Germinal center (tissue), 1 donor: Measurements from ENCODE around the gene CORO2B.
"Not testable (repeated sequence)": the region's sequence is repeated elsewhere in the genome, so short reads cannot be mapped to it uniquely, and the experiment has no call there.

Experiments
- DNase-seq: peaks from one replicate; pipeline ENCODE4 v3.0.0; 2012; ENCODE audit warnings: mixed read lengths, low spot score

Gene CORO2B

DNA sequence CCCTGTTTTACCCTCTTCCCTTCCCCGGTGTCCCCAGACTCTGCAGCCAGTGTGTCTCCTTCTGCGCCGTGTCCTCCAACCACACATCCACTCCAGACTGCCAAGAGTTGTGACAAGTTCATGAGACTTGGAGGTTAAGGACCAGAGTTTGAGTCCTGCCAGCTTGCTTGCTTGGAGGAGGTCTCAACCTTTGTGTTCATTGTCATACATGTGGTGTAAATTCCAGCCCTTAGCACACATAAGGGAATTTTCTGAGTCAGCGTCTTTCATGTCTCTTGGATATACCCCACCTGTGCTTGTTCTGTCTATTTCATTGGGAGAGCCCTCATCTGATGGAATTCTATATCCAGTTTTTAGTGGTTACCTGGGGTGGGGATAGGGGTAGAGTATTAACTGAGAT is 13.3 kb downstream of the CORO2B start:
- no peak for DNase-seq

DNA sequence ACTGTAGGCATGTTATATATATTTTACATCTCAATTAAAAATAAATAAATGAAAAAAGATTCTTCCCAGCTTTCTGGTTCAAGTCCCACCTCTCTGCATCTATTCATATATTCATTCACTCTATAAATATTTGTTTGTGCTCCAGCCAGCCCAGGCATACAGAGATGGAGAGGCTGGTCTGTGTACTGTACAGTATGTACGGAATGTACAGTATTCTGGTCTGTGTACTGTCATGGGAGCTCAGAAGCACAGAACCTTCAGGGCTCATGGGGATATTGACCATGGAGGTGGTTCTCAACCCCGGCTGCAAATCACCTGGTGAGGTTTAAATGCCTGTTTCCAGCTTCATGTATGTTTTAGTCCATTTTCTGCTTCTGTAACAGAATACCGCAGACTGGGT is 13.8 kb downstream of the CORO2B start:
- no peak for DNase-seq

DNA sequence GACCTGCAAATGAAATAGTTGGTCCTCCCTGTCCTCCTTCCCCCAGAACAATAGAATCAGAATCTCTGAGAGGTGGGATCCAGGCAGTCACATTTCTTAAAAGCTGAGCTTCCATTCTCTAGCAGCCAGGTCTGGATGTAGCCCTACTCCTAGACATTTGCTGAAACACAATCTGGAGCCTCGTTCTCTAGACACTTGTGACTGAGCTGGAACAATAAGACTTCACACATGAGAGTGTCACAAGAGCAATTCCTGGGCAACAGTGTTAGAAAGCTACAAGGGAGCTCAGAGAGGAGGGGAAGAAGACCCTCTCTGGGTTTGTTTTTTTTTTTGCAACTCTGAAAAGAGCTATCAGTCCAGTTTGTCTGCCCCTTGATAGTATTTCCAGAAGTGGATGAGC is 14.5 kb downstream of the CORO2B start:
- no peak for DNase-seq

DNA sequence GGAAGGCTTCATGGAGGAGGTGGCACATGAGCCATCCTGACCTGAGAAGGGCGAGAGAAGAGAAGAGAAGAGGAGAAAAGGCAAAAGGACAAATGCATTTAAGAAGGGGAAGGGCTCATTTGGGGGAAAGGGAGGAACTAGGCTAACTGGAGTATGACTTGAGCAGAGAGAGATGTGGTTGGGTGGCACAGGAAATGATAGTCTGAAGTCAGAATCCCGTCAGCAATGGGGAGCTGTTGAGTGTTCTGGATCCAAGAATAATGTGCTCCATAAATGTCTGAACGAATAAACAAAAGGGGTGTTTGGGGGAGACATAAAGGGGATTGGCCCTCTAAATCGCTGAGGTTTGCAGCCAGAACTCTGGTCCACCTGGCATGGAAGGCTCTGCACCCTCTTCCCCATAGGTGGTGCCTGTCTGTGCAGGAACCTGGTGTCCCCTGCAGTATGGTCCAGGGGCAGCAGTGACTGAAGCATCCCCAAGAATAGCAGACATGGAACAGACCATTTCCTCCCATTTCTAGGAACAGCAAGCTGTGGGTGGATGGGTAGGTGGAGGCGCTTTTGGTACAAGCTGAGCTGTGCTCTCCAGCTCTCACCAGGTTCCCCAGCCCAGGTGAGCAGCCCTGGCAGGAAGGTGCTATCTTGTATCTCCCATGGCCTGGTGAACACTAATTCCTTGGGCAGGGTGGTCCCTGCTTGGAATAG is 15.2 kb downstream of the CORO2B start:
- no peak for DNase-seq

DNA sequence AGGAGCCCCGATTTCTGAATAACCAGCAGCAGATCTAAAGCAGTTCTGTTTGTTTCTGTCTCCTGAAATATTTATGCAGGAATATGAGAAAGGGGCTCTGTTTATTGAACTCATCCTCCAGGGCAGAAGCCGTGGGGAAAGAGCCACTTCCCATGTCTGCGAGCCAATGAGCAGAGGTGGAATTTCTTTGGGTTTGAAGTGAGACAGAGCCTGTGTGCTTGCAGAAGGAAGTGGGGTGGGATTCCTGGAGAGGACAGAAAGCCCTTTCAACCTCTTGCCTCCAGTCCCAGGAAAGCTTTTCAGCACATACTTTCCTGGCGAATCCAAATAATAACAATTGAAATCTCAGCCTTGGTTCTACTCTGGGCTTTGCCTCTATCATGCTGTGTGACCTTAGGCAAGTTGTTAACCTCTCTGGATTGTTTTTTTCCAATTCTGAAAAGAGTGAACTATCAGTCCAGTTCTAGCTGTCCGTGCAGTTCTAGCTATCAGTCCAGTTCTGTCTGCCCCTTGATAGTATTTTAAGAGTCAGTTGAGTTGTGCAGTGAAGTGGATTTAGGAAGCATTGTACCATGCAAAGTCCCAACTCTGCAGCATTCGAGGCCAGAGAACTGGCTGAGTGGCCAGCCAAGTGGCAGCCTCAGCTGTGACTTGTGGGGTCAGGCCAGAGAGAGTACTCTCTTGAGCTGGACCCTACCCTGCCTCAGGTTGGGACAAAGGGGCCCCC is 15.9 kb downstream of the CORO2B start:
- no peak for DNase-seq

DNA sequence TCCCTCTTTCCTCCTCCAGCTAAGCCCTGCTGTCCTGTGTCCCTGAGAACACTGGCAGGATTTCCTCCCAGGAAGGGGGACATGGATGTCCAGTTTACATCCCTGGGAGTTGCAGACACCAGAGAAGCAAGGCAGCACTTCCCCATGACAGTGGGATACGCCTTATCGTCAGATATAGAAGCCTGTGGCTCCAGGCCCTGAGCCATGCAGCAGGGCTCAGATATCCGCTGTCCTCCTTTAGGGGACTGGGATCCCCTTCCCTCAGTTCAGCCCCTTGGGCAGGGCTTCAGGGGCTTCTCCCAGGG is 16.4 kb downstream of the CORO2B start:
- no peak for DNase-seq

DNA sequence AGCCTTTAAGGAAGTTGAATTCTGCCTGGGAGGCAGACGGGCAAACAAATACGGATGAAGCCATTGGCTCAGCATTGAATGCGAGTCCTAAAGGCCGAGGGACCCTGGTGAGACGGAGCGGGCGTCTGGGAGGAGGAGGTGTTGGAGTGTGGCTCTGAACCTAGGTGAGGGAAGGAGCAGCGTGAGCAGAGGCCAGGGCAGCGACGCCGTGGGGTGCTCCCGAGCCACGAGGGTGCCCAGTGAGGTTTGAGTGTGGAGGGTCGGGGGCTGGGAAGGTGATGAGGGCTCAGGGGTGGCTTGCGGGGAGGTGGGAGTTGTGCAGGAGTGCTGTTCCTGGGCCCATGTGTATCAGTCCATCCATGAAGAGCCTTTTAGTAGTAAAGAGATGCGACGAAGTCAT is 17.0 kb downstream of the CORO2B start:
- no peak for DNase-seq

DNA sequence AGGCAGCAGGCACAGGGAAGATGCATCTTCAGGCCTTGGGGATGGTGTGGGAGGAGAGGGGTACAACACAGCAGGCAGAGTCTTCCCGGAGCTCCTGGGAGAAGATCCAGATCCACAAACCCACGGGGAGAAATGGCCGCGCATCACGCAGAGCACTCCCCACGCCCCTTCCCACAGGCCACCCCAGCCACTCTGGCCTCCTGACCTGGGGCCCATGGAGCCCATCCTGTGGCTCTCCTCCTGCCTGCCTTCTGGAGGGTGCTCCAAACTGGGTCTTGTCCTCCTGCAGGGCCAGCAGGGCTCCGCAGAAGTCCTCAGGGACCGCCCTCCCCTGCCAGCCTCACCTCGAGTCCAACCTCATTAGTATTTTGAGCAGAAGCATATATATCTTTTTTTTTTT is 17.9 kb downstream of the CORO2B start:
- DNase-seq, result no peak

DNA sequence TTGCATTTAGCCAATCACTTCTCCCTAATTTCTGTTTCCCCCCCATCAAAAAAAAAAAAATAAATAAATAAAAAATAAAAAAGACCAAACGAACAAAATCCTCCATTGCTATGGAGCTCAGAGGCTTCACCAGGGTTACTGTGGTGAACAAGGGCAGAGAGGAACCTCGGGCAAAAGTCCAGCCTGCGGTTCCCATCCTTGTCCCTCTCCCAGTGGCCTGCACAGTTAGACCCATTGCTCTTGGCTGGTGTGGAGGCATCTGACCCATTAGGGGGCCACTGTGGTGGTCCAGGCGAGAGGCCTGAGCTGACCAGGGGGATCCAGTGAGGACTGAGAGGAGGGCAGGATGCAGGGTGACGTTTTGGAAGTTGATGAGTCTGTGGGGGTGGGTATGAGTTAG is 18.8 kb downstream of the CORO2B start:
- DNase-seq, result no peak

DNA sequence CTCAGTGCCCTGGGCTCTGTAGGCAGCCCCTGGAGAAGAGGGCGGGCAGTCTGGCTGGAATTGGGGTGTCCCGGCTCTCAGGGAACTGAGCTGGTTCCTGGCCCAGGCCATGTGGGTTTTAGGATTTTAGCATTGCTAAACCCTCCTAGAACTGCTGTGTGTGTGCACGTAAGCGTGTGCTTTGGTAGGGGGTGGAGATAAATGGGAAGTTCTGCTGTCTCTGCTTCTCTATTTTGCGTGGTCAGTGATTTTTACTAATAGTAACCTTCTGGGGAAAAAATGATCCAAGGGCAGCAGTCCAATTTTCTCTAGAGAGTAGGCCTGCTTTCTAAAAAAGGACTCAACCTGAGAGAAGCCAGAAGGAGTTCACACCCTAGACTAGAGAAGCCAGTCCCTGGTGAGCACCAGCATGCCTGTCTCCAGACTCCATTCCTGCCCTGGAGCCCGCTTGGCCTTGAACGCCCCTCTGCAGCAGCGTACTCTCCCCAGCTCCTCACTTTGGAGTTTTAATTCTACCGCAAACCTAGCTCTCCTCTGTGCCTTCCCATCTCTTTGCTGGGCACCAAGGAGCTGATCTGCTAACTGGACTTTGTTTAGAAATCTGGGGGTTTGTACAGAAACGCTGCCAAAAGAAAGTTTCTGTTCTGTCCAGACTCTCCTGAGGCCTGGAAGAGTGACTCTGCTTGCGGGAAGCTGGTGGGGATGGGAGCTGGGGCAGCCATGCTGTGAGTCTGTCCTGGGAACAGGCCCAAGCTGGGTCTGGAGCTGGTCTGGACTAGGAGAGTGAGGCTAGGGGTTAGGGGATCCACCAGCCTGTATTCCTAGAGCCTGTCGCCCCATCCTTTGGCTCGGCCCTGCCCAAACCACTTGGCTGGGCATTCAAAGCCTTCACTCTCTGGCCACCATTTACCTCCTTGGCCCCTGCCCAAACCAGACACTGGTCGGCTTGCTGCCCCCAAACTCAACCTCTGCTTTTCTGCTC is 19.7 kb downstream of the CORO2B start:
- no peak for DNase-seq

DNA sequence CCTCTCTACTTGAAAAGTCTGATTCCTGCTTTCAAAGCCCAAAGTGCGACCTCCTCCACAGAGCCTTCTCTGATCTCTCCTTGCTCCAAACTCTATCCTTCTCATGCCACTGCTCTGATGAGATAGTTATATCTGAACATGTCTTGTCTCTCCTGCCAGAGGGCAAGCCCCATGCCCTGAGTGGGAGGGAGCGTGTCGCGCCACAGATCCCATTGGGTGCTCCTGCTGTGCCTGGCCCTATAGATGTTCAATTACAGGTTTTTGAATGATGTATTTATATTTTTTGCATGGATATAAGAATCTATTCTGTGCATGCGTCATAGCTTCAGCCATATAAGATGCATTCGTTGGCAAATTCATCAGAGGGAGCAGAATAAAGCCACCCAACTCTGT is 20.4 kb downstream of the CORO2B start:
- no peak for DNase-seq

DNA sequence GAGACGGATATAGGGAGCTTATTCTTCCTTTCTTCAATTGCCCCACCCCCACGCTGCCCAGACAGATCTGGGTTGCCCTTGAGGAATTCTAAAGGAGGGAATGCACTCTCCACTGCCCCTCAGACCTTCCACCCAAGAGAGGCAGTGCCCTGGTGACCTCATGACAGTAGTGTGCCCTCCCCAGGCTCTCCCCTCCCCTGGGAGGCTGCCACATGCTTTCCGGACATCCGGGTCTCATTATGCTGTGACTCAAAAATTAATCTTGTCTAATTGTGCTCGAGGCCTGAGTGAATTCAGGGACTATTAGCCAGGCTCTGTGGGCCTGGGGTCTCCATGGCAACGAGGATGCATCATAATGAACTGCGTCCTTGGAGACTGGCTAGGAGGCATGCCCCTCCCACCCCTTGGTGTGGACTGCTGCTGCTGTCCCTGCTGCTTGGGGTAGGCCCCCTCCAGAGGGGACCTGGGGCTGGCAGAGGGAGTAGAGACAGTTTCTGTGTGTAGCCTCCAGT is 20.8 kb downstream of the CORO2B start:
- no peak for DNase-seq

DNA sequence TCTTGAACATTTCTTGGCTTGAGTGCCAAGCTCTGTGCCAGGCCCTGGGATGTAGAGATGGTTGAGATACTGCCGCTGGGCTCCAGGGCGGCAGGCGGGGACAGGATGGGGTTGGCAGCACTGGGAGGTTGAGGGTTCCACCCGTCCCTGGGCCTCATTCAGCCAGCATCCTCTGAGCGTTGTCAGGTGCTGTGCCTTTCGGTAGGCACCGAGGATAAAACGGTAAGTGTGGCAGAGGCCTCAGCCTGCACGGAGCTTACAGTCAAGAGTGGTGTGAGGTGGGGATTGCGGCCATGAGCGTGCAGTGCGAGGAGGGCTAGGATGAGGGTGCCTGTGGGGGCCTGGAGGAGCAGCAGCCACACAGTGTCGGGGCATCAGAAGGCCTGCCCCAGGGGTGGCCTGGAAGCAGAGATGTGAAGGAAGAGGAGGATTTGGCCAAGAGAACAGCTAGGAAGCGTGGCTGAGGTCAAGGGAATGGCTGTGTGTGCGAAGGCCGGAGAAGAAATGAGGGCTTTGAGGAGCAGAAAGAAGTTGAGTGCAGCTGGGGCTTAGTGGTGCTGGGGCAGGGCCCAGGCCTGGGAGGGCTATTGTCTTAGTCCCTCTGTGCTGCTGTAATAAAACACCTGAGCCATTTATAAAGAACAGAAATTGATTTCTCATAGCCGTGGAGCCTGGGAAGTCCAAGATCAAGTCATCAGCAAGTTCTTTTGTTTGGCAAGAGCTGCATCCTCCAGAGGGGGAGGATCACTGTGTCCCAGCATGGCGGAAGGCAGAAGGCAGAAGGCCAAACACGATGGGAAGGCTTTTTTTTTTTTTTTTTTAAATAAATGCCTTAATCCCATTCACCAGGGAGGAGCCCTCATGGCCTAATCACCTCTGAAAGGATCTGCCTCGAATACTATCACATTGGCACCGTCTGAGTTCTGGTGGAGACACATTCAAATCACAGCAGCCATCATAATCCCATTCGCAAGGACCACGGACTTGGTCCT is 22.7 kb downstream of the CORO2B start:
- no peak for DNase-seq

DNA sequence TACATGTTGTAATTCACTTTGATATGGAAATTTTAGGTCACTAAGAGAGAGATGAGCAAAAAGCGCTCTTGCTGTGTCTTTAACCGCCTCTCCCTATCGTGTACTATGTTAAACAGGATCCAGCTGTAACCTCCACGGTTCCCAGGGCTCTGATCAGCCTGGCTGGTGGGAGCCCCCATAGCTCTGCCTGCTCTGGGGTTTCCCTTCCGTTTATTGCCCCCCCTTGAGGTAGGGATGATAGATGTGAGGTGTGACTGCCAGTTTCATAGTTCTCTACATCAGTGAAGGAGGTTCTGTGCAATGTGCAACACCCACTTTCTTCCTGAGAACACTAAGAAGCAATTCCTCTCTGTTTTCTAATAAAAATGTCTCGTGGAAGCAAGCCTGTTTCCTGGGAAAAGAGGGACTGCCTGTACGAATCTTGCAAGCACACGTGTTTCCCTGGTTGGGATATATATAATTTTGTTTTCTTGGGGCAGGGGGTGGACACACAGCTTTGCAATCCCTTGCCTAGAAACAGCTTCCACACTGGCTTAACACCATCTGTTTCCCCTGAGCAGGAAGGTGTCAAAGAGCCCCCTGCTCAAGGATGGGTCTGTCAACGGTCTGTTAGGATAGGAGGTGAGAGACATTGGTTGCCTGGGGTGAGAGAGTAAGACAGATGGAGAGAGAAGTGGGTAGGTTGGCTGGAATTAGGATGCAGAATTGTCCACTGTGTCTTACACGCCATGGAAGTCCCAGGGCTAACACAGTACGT is 23.8 kb downstream of the CORO2B start:
- DNase-seq, result no peak

DNA sequence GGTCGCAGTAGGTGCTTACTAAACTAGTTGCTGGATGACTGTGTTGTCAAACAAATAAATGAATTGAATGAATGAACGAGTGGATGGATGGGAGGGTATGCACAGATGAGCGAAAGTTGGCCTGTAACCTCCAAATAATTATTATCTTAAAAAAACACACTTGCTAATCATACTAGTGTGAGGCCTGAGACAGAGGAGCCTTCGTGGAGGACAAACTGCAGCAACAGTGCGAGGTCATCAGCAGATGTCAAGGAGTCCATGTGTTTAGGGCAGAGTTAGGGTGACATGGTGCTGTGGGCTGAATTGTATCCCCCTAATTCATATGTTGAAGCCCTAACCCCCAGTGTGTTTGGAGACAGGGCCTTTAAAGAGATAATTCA is 24.4 kb downstream of the CORO2B start:
- no peak for DNase-seq

DNA sequence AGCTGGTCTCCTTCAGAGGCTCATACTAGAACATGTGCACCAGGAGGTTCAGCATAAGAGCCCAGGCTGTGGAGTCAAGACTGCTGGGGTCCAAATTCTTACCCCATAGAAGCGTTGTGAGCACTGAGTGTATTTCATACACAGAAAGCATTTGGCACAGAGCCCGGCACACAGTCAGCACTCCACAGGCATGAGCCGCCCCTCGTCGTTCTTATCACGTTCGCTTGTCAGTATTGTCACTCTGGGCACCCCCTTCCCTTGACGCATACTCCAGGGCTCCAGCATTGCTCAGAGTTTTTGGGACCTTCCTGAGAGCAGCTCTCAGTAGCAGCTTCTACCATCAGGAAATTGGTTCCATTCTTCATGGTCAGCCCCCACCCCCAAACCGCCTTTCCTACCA is 25.2 kb downstream of the CORO2B start:
- DNase-seq, result no peak

DNA sequence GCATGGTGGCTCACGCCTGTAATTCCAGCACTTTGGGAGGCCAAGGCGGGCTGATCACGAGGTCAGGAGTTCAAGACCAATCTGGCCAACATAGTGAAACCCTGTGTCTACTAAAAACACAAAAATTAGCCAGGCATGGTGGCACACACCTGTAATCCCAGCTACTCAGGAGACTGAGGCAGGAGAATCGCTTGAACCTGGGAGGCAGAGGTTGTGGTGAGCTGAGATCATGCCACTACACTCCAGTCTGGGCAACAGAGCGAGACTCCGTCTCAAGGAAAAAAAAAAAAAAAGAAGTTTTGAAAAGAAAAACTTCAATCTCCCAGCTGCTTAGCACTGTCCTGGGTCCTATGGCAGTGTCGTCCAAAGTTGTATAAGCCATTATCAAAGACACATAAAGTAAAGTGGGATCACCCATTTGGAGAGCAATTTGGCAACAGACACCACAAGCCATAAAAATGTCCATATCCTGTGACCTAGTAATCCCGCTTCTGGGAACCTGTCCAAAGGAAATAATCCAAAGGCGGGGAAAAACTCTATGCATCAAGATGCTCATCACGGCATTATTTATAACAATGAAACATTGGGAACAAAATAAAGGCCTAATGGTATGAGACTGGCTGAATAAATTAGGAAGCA is 26.2 kb downstream of the CORO2B start:
- DNase-seq, result not testable (repeated sequence)

DNA sequence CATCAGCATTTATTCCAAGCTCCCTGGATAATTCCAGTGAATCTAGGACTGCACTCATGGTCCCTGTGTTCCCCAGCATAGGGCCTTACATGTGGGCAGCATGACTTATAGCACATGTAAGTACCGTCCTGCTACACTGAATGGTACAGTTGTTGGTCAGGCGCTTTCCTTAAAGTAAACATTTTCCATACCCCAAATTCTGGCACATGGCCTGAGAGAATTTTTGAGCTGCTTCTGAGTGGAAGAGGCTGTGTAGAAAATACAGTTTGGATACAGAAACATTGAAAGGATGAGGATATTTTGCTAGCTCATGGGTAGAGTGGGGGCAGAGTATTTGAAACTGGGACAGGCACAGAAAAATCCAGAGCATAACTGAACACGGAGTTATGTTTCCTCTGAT is 27.6 kb downstream of the CORO2B start:
- DNase-seq, result no peak

DNA sequence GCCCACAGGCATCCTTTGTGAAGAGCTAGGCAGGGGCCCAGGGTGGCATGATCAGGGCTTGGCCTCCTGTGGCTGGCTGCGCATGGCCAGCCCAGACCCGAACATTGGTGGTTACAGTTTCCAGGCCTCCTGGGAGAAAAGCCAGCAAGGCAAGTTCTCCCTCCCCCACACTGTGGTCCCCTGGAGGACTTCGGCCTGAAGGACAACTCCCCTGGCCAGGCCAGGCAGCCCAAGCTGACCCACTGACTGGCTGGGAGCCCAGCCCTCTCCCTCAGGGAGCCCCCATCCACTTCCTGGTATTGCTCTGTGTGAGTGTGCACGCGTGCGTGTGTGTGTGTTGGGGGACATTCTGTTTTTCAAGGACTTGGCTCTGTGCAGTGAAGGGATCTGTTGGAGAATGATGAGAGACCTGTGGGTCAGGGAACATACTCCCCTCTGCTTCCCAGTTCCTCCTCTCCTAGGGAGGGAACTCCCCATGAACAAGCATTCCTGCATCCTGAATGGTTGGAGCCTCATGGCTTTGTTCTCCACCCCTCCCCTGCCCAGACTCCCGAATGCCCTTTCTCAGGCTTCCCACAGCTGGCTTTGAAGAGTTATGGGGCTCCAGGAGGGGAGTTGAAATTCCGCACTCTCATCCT is 29.5 kb downstream of the CORO2B start:
- no peak for DNase-seq

DNA sequence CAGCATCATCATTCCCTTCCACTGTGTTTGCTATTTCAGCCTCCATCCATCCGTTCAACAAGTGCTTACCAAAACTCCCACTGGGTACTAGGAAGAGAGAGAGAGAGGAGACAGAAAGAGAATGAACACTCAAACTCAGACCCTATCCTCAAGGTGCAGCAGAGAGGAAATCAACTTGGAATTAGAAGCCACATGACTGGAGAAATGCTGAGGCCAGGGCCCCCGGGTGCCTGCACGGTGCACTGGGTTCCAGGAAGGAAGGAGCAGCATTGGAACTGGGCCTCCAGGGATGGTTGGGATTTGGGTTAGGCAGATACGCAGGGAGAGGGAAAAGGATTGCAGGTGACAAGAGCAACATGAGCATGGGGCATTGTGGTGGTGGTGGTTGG is 30.0 kb downstream of the CORO2B start:
- no peak for DNase-seq
